SIG-M5 (cell line): ENCODE measurements around the gene RTN4R.
"Not testable (repeated sequence)": the region's sequence is repeated elsewhere in the genome, so short reads cannot be mapped to it uniquely, and the experiment has no call there.

Experiments
- DNase-seq: peaks from one replicate; lab custom pipeline; 2025; lab: John Stamatoyannopoulos, UW

RTN4R gene

DNA sequence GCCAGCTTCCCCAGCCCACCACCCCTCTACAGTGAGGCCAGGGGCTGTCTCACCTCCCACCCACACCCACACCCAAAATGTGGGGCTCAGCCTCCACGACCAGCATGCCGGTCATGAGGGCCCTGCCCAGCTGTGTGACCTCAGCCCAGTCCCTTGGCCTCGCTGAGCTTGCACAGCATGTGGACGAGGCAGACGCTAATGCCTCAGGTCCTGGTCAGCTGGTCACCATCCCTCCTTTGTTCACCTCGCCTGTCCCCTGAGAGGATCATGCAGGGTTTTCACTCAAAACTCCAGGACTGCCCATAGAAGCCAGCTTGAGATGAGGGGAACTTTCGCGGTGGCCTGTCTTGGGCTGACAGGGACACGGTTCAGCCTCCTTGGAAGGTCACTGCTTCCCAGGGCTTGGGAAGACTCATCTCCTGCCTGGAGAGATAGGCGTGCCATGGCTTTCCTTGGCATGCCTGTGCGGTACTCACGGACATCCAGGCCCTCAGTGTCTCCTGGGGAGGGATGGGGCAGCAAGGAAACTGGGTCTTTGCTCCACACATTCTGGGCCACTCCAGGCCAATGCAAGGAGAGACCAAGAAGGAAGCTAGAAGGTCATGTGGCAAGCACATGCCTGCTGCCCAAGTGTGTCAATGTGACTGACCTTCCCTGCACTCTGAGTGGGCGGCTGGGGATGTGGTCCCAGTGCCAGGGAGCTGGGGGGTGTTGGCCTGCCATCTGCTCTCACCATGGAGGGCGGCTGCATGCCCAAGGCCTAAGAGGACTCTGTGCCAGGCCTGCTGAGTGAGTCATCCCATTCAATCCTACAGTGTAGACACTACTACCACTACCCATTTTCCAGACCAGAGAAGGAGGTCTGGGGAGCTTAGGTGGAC, 3.2 kb upstream of the RTN4R start:
- no peak for DNase-seq

GRCh38 chr22:20270190-20271113, 2.3 kb upstream of the RTN4R start:
- DNase-seq = not testable (repeated sequence)

DNA sequence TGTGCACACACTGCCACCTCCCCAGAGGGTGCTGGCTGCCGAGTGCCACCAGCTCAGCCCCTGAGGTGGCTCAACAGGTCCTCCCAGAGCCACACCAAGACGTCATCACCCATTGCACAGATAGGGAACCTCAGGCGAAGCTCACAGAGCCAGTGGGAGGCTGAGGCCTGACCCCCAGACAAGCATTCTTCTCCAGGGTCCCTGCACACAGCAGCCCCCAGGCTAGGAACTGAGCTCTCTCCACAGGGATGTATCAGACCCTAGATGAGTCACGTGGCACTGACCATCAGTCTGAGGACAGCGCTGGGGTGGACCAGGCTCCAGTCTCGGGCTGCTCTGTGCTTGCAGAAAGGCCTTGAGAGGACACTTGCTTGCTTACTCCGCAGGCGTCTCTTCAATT, 1.6 kb upstream of the RTN4R start:
- not testable (repeated sequence) for DNase-seq

DNA sequence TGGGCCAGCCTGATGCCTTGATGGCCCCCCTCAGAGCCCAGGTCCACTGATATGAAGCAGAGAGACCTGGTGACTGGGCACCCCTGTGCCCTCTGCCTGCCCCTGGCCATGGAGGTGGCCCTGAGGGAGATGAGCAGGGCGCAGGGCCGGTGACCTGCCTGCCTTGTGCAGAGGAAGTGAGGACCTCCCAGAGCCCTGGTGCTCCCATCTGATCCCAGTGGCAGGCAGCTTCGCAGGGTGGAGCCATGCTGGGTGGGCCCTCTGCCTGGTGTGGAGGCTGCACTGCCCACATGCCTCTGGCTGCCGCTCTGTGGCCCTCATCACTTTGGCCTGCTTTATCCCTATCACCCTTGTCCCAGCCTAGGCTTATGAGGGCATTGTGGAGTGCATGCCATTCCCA, 1.1 kb upstream of the RTN4R start:
- DNase-seq = not testable (repeated sequence)

GRCh38 chr22:20267441-20268278, 458 bp downstream of the RTN4R start:
- no peak for DNase-seq

GRCh38 chr22:20266667-20267440, 1.3 kb downstream of the RTN4R start:
- not testable (repeated sequence) for DNase-seq

GRCh38 chr22:20265772-20266666, 2.1 kb downstream of the RTN4R start:
- DNase-seq = not testable (repeated sequence)

GRCh38 chr22:20264614-20265452, 3.3 kb downstream of the RTN4R start:
- no peak for DNase-seq

- DNase-seq = not testable (repeated sequence)
These were observed 4.5 kb downstream of the RTN4R start for GRCh38 chr22:20263404-20264281.

DNA sequence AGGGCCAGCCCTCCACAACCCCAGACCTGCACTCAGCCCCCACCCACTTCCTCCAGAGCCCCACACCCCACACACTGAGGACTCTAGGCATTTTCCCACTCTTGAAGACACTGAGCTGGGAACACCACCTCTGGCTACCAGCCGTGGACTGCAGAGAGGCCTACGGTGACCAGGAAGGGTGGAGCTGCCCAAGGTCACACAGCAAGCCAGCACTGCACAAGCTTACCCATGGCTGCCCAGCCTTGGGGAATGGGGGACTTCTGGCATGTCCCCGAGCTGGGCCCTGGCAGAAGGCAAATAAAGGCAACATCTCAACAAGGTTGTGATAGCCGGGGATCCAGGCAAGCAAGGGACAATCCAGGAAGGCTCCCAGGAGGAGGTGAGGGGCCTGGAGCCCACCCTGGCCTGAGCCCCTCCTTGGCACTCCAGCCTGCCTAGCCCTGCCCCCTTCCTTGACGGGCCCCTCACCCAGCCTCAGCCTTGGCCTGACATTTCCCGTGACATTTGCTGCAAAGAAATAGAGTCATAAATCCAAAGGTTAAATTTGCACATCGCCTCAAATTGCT, 5.5 kb downstream of the RTN4R start:
- DNase-seq = no peak

DNA sequence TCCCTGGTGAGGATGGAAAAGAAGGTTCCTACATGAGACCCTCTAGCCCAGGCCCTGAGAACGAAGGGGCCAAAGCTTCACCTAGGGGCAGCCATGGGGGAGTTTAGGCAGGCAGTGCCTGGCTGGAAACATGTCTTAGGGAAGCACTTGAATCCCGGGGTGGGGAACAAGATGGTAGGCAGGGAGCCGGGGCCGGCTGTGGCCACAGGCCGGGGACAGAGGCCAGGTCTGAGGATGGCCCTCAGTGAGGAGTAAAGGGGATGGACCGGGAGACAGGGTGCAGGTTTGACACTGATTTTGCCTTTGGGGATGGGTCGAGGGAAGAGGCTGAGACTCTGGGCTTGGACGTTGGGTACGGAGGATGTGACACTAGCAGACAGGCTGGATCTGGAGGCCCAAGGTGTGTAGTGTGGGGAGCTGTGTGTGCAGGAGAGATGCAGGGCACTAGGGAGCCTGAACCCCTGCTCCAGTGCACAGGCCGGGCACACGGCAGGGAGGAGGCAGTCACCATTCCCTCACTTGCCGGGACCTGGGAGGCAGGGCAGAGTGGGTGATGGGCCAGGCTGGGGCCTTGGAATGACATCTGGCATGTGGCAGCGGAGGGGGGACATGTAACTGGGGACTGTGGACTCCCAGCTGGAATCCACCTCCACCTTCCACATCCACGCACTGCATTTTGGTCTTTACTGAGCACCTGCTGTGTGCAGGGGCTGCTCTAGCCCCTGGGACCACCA, 6.1 kb downstream of the RTN4R start:
- no peak for DNase-seq

DNA sequence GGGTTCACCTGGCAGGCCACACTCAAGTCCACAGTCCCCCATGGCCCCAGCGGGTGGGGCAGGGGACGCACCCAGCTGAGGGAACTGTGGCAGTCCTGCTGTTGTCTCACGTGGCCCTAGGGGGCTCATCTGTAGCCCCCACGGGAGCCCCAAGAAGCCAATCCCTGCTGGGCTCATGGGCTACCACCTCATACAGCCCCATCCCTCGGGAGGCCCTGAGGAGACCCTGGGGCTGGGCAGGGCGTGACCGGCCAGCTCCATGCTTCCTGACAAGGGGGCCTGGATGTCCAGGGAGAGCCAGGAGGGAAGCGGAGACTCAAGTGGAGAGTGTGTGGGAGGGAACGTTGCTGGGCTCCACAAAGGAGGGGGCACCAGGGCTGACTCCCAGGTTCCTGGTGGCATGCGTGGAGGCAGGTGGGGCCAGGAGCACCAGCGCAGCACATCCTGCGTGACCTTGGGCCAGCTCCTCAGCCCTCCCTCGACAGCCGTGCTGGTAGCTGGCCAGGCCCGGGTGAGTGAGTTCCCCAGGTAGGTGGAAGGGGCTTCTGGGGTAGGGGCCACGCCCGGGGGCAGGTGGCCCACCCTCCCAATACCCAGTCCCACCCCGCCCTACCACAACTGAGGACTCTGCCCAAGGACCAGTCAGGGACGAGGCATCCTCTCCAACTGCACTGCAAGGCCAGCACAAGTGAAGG, 7.9 kb downstream of the RTN4R start:
- DNase-seq = no peak

DNA sequence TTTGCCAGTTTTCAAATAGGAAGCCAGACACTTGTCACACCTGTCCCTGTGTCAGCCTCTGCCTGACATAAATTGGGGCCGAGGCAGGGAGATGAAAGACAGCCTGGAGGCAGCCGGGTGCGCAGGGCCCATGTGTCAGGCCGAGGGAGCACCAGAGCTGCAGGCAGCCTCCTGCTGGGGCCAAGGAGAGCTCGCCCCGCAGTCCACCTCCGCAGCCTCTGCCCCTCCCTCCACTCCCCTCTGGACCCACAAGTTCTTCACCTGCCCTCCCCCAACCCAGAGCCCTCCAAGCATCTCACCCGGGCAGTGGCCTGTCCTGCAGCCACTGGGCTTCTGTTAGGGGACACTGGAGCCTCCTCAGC, 8.8 kb downstream of the RTN4R start:
- DNase-seq = no peak

DNA sequence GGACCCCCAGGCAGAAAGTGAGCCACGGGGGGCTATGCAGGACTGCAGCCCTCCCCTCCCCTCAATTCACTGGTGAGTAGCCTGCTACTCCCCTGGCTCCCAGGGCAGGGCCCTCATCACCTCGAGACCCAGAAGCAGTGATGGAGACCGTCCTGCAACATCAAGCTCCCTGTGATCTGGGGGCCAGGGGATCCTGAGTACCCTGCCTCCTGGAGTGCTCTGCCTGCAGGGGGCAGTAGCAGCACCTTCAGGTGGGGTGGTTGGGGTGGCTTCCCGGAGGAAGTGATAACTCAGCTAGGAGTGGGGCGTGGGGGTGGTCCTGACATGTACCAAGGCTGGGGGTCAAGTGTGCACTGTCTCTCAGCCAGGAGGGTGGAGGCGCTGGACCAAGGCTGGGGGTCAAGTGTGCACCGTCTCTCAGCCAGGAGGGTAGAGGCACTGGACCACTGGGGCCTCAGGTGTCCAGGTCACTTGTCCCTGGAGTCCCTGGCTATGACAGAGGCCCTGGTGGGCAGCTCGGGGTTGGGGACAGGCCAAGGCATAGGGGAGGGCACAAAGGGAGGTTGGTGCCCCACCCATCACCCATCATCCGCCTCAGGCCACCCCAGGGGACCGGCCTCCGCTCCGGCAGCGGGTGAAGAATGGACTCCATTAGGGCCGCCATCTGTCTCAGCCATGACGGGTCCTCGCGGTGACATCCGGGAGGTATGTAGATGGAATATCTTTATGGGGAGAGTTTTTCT, 9.4 kb downstream of the RTN4R start:
- no peak for DNase-seq

- no peak for DNase-seq
These were observed 10.2 kb downstream of the RTN4R start for GRCh38 chr22:20258021-20258299.
